C4-2B (cell line): ENCODE measurements around the gene MAP6.

ENCODE experiments used
- CTCF ChIP-seq: fragments of 450-650 bp; conservative IDR thresholded peaks from 2 replicates; pipeline ENCODE4 v1.5.1; 2017; ENCODE audit warnings: mild to moderate bottlenecking
- ZFX ChIP-seq: fragments of 450-650 bp; IDR thresholded peaks from 2 replicates; pipeline ENCODE4 v1.6.1; 2017

DNA sequence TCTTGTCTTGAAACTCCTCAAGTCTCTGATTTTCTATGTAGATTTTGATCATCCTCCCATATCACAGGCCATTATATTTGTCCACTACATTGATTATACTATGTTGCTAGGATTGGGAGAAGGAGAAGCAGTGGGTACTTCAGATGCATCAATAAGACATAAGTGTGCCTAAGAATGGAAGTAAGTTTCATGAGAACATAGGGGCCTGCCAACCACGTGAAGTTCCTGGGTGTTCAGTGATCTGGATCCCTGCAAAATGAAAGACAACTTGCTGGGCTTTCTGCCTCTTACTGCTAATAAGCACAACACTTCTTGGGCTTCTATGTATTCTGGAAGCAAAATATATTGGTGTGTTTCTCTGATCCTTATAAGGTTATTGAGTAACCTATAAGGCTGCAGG is 89.0 kb downstream of the MAP6 start:
- no peak for TF ChIP-seq CTCF
- TF ChIP-seq ZFX, result no peak
